Measurements from ENCODE around the gene CLPX.
A peak's percentile ranks its signal among the peaks of the same experiment; 100 is the strongest.
"Not testable (repeated sequence)": the region's sequence is repeated elsewhere in the genome, so short reads cannot be mapped to it uniquely, and the experiment has no call there.

Gene CLPX

DNA sequence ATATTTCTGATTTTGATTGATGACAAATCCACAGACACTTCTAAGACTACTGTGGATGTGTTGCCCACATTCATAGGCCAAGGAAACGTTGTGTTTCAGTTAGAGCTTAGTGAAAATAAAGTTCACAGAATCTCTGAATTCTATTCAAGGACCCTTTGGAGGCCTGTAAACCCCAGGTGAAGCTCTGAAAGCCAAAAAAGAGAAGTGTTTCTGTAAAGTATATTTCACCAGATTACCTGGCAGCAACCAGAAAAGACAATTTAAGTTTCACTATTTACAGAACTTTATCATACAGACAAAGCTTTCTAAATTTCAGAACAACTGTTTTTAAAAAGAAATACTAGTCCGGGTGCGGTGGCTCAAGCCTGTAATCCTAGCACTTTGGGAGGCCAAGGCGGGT lies 2.6 kb downstream of the CLPX start:
- no peak overlapping the region for H3K9ac ChIP-seq
- H3K4me1 ChIP-seq (ENCODE audit: low read depth, poor library complexity, severe bottlenecking) = peaks cover 23% of the 10 kb centered on the region
- H3K4me2 ChIP-seq = peak overlapping the region; percentile 84; the same call in 1 of the 2 replicates
- H3K27me3 ChIP-seq (ENCODE audit: insufficient read depth, low read depth) = no peaks in the 10 kb centered on the region
- H4K20me1 ChIP-seq (ENCODE audit: insufficient read depth) = no peaks in the 10 kb centered on the region
- H2AFZ ChIP-seq (ENCODE audit: low read depth) = no peak overlapping the region
- no peaks in the 10 kb centered on the region; the same call in 1 of the 2 replicates for H3K36me3 ChIP-seq (ENCODE audit: insufficient read depth)
- TF ChIP-seq, protein P1, sequence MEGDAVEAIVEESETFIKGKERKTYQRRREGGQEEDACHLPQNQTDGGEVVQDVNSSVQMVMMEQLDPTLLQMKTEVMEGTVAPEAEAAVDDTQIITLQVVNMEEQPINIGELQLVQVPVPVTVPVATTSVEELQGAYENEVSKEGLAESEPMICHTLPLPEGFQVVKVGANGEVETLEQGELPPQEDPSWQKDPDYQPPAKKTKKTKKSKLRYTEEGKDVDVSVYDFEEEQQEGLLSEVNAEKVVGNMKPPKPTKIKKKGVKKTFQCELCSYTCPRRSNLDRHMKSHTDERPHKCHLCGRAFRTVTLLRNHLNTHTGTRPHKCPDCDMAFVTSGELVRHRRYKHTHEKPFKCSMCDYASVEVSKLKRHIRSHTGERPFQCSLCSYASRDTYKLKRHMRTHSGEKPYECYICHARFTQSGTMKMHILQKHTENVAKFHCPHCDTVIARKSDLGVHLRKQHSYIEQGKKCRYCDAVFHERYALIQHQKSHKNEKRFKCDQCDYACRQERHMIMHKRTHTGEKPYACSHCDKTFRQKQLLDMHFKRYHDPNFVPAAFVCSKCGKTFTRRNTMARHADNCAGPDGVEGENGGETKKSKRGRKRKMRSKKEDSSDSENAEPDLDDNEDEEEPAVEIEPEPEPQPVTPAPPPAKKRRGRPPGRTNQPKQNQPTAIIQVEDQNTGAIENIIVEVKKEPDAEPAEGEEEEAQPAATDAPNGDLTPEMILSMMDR (conservative IDR thresholded peaks at IDR 0.05; ENCODE audit: low read depth, low read length) = no peak
- peaks cover 62% of the 10 kb centered on the region for H3K79me2 ChIP-seq (ENCODE audit: insufficient read depth, low read depth)
- H3K4me3 ChIP-seq (IDR thresholded peaks at IDR 0.05; ENCODE audit: insufficient read depth, low read depth, low read length) = no peak overlapping the region
- H3K27ac ChIP-seq = no peak overlapping the region

DNA sequence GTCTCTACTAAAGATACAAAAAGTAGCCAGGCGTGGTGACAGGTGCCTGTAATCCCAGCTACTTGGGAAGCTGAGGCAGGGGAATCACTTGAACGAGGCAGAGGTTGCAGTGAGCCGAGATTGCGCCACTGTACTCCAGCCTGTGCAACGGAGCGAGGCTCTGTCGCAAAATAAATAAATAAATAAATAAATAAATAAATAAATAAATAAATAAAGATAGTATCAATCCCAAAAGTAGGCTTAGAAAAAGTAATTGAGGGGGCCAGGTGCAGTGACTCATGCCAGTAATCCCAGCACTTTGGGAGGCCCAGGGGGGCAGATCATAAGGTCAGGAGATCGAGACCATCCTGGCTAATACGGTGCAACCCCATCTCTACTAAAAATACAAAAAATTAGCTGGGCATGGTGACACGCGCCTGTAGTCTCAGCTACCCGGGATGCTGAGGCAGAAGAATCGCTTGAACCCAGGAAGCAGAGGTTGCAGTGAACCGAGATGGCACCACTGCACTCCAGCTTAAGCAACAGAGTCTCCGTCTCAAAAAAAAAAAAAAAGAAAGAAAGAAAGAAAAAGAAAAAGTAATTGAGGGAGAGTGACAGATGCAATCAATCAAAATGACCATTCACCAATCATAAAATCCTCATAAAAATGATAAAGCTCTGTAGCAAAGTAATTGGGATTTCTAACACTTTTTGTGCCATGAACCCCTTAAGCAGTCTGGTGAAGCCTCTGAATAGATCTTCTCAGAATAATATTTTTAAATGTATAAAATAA lies 3.4 kb downstream of the CLPX start:
- H3K4me2 ChIP-seq; H3K36me3 ChIP-seq (ENCODE audit: insufficient read depth); H3K27ac ChIP-seq; H4K20me1 ChIP-seq (ENCODE audit: insufficient read depth); H3K9ac ChIP-seq; H3K4me3 ChIP-seq (IDR thresholded peaks at IDR 0.05; ENCODE audit: insufficient read depth, low read depth, low read length); H3K27me3 ChIP-seq (ENCODE audit: insufficient read depth, low read depth); H2AFZ ChIP-seq (ENCODE audit: low read depth): not testable (repeated sequence)
- Histone ChIP-seq H3K4me1 (ENCODE audit: low read depth, poor library complexity, severe bottlenecking) (peaks cover 23% of the 10 kb centered on the region), H3K79me2 (ENCODE audit: insufficient read depth, low read depth) (peaks cover 65% of the 10 kb centered on the region)

DNA sequence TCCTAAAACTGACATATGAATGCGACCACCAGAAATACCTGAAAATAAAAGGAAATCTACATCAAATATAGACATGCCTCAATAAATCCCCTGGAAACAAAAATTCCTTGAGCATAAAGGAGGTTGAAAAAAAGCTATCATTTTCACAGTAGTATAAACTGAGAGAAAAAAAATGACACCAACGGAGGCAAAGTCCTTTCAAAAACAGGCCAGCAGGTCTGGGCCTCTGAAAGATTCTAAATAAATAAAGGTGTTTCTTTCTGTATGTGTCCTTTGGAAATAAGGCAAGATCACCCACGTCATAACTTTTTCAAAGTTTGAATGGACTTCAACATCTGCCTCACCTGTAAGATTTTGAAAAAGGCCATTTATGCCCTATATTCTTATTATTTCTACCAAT lies 5.0 kb downstream of the CLPX start:
- Histone ChIP-seq H2AFZ (ENCODE audit: low read depth) (no peak overlapping the region), H3K4me2 (no peak overlapping the region), H3K79me2 (ENCODE audit: insufficient read depth, low read depth) (peaks cover 65% of the 10 kb centered on the region), H3K27me3 (ENCODE audit: insufficient read depth, low read depth) (no peaks in the 10 kb centered on the region), H3K27ac (no peak overlapping the region), H3K4me3 (IDR thresholded peaks at IDR 0.05; ENCODE audit: insufficient read depth, low read depth, low read length) (no peak overlapping the region), H3K4me1 (ENCODE audit: low read depth, poor library complexity, severe bottlenecking) (peaks cover 17% of the 10 kb centered on the region), H3K36me3 (ENCODE audit: insufficient read depth) (no peaks in the 10 kb centered on the region; the same call in 1 of the 2 replicates), H3K9ac (no peak overlapping the region), H4K20me1 (ENCODE audit: insufficient read depth) (no peaks in the 10 kb centered on the region)
- TF ChIP-seq, protein P1 (conservative IDR thresholded peaks at IDR 0.05; ENCODE audit: low read depth, low read length) = no peak

DNA sequence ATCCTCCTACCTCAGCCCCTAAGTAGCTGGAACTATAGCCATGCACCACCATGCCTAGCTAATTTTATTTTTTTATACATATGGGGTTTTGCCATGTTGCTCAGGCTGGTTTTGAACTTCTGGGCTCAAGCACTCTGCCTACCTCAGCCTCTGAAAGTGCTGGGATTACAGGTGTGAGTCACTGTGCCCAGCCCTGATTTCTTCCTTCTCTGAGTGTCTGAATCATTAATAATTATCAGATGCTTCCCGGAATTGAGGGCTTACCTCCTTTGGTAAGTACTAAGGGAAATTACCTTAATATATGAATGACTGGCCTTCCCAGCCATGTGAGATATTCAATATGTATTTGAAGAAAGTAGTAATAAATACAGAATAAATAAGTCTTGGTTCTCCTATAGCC lies 7.2 kb downstream of the CLPX start:
- no peak overlapping the region for H2AFZ ChIP-seq (ENCODE audit: low read depth)
- no peak overlapping the region for H3K4me2 ChIP-seq
- no peaks in the 10 kb centered on the region for H3K27me3 ChIP-seq (ENCODE audit: insufficient read depth, low read depth)
- H3K9ac ChIP-seq = no peak overlapping the region
- H3K4me3 ChIP-seq (IDR thresholded peaks at IDR 0.05; ENCODE audit: insufficient read depth, low read depth, low read length) = no peak overlapping the region
- peaks cover 12% of the 10 kb centered on the region for H3K4me1 ChIP-seq (ENCODE audit: low read depth, poor library complexity, severe bottlenecking)
- TF ChIP-seq, protein P1 (conservative IDR thresholded peaks at IDR 0.05; ENCODE audit: low read depth, low read length) = no peak
- no peaks in the 10 kb centered on the region; the same call in 1 of the 2 replicates for H3K36me3 ChIP-seq (ENCODE audit: insufficient read depth)
- no peaks in the 10 kb centered on the region for H4K20me1 ChIP-seq (ENCODE audit: insufficient read depth)
- H3K27ac ChIP-seq = no peak overlapping the region
- peaks cover 43% of the 10 kb centered on the region for H3K79me2 ChIP-seq (ENCODE audit: insufficient read depth, low read depth)

DNA sequence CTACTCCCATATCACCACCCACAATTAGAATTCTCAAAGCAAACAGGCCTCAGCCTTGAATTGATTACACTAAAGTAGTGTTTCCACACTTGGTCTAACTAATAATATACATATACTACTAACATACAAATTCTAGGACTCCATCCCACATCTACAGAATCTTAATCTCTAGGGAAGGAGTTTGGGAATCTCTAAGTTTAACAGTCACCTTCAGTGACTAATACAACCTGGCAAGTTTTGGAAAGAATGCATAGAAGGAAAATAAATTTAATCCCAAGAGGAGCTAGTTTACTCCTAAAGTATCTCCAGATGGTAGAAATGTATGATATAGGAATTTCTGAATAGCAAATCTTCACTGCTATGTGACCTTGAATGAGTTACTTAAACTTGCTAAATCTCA lies 9.1 kb downstream of the CLPX start:
- H3K79me2 ChIP-seq (ENCODE audit: insufficient read depth, low read depth) = peaks cover 26% of the 10 kb centered on the region
- no peak overlapping the region for H2AFZ ChIP-seq (ENCODE audit: low read depth)
- no peaks in the 10 kb centered on the region for H3K27me3 ChIP-seq (ENCODE audit: insufficient read depth, low read depth)
- H3K9ac ChIP-seq = no peak overlapping the region
- no peak overlapping the region for H3K27ac ChIP-seq
- H3K4me2 ChIP-seq = no peak overlapping the region
- H4K20me1 ChIP-seq (ENCODE audit: insufficient read depth) = no peaks in the 10 kb centered on the region
- TF ChIP-seq, protein P1 (conservative IDR thresholded peaks at IDR 0.05; ENCODE audit: low read depth, low read length) = no peak
- no peaks in the 10 kb centered on the region for H3K4me1 ChIP-seq (ENCODE audit: low read depth, poor library complexity, severe bottlenecking)
- H3K4me3 ChIP-seq (IDR thresholded peaks at IDR 0.05; ENCODE audit: insufficient read depth, low read depth, low read length) = no peak overlapping the region
- no peaks in the 10 kb centered on the region; the same call in 1 of the 2 replicates for H3K36me3 ChIP-seq (ENCODE audit: insufficient read depth)

All from KMS-11 (cell line).